ENCODE data around the gene RASGRF2.
A peak's percentile ranks its signal among the peaks of the same experiment; 100 is the strongest.

Gene RASGRF2, protein sequence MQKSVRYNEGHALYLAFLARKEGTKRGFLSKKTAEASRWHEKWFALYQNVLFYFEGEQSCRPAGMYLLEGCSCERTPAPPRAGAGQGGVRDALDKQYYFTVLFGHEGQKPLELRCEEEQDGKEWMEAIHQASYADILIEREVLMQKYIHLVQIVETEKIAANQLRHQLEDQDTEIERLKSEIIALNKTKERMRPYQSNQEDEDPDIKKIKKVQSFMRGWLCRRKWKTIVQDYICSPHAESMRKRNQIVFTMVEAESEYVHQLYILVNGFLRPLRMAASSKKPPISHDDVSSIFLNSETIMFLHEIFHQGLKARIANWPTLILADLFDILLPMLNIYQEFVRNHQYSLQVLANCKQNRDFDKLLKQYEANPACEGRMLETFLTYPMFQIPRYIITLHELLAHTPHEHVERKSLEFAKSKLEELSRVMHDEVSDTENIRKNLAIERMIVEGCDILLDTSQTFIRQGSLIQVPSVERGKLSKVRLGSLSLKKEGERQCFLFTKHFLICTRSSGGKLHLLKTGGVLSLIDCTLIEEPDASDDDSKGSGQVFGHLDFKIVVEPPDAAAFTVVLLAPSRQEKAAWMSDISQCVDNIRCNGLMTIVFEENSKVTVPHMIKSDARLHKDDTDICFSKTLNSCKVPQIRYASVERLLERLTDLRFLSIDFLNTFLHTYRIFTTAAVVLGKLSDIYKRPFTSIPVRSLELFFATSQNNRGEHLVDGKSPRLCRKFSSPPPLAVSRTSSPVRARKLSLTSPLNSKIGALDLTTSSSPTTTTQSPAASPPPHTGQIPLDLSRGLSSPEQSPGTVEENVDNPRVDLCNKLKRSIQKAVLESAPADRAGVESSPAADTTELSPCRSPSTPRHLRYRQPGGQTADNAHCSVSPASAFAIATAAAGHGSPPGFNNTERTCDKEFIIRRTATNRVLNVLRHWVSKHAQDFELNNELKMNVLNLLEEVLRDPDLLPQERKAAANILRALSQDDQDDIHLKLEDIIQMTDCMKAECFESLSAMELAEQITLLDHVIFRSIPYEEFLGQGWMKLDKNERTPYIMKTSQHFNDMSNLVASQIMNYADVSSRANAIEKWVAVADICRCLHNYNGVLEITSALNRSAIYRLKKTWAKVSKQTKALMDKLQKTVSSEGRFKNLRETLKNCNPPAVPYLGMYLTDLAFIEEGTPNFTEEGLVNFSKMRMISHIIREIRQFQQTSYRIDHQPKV (N-terminal part only)

DNA sequence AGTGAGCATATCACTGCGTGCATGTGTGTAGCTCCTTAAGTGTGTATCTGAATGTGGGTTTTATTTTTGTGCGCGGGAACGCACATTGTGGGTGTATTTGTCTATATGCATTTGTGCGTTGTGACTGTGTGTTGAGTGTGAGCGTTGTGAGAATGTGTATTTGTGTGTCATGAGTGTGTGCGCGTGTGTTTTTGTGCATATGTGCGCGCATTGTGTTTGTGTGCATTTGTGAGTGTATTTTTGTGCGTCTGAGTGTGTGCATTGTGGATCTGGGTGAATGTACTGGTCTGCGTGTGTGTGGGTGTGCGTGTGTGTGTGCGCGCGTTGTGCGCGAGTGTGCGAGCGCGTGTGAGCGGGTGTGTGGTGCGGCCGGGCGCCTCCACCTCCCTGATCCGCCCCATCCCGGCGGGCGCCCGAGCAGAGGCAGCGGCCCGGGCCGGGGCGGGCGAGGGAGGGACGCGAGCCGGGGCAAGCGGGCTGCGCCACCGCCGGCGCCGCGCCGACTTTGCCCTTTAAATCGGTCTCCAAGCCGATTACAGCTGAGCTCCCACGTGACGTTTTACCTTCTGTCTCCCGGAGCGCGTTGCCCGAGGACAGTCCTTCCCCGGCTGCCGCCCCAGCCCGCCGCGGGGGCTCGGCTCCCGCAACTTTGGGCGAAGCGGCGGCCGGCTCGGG lies at the start of gene RASGRF2:
RASGRF2 (plus strand) TSS at position 596 of the 675 bp plus-strand sequence. CDS start 376 bp downstream, outside the sequence.
- peak; percentile 82 for DNase-seq (ENCODE audit: low read depth, low spot score)

DNA sequence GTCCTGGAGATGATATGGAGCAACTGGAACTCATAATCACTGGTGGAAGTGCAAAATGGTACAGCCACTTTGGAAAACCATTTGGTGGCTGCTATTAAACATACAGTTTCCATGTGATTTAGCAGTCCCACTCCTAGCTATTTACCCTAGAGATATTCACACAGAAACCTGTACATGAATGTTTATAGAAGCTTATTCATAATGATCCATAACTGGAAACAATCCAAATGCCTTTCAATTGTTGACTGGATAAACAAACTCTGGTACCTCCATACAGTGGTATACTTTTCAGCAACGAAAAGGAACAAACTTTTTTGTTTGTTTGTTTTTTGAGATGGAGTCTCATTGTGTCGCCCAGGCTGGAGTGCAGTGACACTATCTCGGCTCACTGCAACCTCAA lies 47.7 kb upstream of the RASGRF2 start:
- DNase-seq (ENCODE audit: low read depth, low spot score), result no peak

DNA sequence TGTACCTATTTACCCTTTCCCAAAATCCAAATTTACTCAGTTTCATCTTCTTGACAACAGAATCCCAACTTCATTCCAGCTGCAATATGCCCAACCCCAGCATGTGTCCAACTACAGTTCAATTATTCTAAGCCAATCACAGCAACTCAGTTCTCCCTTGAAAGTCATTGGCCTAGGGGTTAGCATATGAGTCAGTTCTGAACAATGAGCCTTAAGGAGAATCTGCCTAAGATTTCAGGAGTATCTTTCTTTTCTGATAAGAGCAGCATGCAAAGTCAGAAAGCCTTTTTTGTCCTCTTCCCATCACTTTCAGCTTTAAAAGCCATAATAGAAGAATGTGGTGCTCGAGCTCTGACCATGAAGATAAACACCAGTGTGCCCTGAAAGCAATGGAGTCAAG lies 44.4 kb upstream of the RASGRF2 start:
- no peak for DNase-seq (ENCODE audit: low read depth, low spot score)

DNA sequence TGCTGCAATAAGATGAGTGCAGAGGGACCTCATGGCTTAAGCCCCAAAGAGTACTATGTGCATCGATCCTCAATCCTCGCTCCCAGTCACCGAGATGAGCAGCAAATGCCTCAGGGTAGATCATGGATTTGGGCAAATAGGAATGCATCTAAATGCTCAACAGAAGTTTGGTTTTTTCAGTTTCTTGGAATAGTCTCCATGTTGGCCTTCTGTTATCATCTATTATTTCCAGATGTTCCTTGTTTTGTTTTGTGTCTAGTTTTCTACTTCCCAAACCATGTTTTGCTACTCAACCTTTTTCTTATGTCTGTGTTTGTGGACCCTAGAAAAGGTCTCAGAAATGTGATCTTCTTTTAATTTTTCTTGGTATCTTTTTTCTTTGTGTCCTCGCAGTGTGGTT lies 43.5 kb upstream of the RASGRF2 start:
- DNase-seq (ENCODE audit: low read depth, low spot score), result no peak

DNA sequence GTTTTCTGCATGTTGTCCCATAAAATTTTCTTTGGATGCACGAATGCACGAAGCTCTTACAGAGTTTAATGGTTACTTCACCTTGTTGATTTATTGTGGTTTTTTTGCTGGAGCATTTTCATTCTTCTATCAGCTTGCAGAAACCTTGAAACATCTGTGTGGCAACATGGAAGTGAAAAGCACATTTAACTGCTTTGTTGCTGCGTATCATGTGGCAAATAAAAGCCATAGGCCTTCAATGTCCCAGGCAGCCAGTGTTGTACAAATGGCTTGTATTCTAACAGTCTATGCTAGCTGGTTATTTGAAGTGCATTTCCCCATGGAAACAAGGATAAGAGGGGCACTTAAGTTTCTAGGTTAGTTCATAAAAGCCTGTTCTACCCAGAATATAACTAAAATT lies 42.5 kb upstream of the RASGRF2 start:
- DNase-seq (ENCODE audit: low read depth, low spot score), result no peak

DNA sequence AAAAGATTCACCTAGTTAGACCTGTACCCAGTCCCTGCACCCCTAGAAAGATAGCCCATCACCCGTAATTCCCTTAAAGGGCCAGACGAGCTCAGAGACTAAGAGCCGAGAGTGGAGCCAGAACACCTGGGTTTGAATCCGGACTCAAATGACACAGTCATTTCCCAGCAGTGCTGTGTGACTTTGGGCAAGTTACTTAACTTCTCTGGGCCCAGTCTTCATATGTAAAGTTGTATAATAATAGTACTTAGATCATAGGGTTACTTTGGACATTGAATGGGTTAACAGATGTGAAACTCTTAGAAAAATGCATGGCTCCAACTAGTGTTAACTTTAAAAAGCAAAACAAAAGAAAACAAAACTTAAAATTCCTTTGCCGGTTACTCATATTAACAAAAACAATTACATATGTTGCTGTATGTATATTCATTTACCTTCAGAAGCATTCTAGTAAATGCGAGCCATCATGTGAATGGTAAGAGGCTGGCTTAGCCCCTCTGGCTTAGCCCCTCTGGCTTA lies 40.4 kb upstream of the RASGRF2 start:
- DNase-seq (ENCODE audit: low read depth, low spot score), result no peak

DNA sequence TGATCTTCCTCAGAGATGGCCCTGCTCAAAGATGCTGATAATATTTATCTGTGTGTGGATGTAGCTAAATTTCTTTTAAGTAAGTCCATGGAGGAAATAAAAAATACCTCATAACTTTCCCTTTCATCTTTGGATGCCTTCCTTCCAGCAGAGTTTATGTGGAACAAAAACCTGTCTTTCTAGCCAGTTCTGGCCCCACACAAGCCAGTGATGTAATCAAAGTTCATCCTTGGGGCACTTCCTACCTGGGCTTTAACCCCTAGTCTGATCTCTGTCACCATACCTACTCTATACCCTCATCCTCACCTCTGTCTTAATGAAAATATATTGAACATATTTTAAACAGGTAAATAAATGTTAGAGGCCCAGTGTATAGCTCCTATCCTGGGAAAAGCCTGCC lies 39.8 kb upstream of the RASGRF2 start:
- no peak for DNase-seq (ENCODE audit: low read depth, low spot score)

DNA sequence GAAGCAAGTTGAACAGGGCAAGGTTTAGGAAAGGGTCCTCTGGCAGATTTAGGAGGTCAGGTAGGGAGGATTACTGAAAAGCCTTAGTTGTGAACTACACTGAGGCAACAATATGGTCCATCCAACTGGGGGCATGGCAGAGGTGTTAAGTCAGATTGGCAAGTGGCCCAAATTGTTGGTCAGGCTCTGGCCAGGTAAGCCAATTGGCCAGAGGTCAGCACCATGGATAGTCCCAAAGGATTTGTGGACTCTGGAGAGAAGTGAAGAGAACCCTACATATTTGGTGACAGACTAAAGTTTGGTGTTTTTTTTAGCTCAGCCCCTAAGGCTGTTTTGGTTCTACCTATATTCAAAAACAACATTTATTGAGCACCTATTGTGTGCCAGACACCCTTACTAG lies 39.1 kb upstream of the RASGRF2 start:
- DNase-seq (ENCODE audit: low read depth, low spot score), result peak; percentile 19

DNA sequence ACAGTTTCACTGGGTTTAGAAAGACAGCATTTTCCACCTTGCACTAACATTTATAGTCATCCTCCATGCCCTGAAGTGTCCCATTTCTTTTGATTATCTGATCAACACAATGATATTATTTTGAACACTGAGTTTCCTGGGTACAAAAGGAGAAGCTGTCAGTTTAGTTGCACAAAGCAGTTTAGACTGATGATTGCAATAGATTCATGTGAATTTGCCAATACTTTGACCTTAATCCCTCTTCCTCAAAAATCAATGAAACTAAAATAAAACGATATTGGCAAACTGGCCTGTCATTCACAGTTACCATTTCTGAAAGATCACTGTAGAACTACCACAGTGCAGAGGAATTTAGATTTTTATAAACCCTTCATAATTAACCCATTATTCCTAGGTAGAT lies 34.2 kb upstream of the RASGRF2 start:
- DNase-seq (ENCODE audit: low read depth, low spot score), result no peak

DNA sequence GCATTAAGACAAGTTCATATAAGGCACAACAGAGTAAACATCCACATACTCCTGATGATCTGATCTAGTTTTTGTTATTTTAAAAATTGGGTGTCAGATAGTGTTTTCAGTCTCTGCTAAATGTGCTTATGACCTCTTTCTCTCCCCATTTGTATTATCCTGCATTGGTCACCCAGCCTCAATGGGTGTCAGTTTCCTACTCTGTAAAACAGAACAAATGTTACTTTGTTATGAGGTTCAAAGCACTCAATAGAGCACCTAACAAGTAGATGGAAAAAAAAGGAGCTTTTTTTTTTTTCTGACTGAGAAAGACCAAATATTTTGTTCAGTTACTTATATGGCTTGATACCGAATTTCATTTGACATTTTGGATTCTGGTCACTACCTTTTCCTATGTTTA lies 33.6 kb upstream of the RASGRF2 start:
- DNase-seq (ENCODE audit: low read depth, low spot score), result no peak

DNA sequence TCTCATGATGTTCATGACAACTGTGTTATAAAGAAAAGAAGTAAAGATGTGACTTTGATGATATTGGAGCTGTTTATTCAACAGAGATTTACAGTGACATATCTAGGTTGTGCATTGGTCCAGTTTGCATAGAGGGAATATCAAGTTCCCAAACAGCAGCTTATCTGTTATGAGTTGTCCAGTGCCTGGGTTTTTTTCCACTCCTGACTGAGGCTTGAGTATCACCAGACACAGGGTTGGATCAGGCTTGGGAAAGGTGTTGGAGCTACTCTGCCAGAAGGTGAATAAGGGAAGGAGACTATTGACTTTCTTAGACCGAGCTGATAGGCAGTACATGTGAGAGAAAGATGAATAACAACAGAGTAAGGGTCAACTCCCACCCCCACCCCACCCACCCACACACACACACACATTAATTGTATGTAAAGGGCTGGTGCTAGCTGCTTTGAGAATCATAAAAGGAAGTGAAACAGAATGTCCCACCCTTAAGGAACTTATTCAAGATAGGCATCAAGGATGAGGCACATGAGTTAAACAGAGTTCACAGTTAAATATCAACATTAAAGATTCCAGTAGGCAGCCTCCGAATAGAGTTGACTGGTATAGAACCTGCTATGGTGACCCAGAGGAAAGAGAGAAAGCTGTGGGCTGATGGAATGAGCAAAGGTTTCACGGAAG lies 33.0 kb upstream of the RASGRF2 start:
- no peak for DNase-seq (ENCODE audit: low read depth, low spot score)

DNA sequence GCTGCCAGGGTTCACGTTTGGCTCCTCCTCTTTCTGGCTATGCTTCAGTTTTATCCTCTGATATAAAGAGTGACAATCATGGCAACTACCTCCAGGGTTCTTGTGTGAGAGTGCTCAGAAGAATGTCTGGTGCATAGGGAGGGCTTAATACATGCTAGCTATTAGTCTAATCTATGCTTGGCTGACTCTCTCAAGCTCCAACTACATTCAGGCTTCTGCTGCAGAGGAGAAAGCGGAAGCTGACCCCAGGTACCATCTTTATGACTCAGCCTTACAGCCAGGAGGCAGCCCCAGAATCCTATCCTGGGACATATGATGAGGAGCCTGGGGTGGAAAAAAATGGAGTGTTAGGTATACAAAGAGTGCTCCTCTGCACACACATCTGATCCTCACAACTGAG lies 32.1 kb upstream of the RASGRF2 start:
- no peak for DNase-seq (ENCODE audit: low read depth, low spot score)

DNA sequence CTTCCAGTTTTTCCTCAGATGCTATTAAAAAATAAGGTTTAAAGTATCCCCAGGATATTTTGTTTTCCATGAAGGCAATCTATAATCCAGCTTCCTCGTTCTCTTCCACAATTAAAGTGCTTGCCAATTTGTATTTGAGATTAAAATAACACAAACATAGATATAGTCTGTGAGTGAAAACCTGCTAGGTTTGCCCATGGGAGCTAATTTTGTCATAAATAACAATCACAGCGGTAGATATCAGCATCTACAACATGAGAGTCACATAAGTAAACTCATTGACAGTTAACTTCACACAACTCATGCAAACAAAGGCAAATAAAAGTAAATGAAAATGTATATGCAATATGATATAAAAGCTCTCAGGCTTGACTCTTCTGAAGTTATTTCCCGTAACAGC lies 29.2 kb upstream of the RASGRF2 start:
- DNase-seq (ENCODE audit: low read depth, low spot score), result no peak

DNA sequence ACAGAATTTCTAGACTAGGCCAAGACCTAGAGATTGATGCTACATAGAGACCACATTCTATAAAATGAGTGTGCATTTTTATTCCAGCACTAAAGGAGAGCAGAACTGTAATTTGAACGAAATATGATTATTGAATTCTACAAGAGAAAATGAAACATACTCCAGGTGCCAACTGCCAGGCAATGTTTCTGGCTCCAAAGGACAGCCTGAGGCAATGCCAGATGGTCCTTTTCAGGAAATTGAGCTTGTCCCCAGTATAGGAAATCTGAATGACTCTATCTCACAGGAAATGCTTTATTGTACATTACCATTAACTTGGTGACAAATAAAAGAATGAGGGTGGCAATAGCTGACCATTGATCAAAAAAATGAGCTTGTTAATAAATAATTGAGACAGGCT lies 28.8 kb upstream of the RASGRF2 start:
- DNase-seq (ENCODE audit: low read depth, low spot score), result no peak

DNA sequence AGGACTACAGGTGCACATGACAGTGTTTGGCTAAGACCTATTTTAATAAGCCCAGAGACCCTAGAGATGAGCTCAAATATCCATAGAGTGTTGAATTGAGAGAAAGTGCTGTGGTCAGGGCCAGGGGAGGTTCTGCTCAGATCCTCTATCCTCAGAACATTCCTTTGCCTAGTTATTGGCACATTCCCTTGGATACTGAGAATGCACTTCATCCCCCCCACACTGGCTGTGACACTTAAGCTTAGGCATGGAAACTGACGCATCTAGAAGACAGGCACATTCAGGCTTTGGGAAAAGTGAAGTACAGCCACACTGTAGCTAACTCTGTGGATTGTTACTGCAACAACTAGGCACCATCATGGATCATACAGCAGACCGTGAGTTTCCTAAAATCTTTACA lies 27.1 kb upstream of the RASGRF2 start:
- DNase-seq (ENCODE audit: low read depth, low spot score), result peak; percentile 71

DNA sequence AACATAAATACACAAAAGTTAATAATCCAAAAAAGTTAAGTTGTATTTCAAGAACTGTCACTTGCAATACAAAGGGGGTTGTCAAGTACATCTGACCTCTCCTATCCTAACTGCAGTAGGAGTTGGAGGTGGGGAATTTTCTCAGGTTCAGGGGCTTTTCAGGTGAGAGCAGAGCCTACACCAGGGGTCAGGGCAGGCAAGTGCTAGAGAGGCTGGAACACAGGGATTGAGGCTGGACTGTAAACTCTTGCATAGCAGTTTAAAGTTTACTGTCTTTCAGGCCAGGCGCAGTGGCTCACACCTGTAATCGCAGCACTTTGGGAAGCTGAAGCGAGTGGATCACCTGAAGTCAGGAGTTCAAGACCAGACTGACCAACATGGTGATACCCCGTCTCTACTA lies 25.4 kb upstream of the RASGRF2 start:
- DNase-seq (ENCODE audit: low read depth, low spot score), result no peak

DNA sequence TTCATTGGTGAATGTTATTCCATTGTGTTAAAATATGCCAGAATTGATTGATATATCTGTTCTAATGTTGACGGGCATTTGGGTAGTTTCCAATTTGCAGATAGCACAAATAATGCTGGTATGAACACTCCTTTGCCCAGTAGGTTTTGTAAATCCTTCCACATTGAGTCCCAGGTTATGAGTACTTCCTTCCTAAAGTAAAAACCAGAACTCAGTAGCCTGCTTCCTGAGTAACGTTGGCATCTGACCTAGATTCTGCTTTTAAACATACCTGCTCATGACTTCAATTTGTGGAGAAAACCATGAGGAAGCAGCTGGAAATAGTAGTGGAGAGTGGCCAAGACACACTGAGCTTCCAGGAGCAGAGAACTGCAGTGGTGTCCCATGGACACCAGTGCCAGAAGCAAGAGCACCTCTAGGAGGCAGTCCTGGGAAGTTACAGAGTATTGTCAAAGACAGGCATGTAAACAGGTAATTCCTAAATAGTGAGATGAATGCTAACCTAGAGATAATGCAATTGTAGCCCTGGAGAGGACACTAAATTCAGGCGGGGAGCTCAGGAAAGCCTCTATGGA lies 24.3 kb upstream of the RASGRF2 start:
- DNase-seq (ENCODE audit: low read depth, low spot score), result no peak

DNA sequence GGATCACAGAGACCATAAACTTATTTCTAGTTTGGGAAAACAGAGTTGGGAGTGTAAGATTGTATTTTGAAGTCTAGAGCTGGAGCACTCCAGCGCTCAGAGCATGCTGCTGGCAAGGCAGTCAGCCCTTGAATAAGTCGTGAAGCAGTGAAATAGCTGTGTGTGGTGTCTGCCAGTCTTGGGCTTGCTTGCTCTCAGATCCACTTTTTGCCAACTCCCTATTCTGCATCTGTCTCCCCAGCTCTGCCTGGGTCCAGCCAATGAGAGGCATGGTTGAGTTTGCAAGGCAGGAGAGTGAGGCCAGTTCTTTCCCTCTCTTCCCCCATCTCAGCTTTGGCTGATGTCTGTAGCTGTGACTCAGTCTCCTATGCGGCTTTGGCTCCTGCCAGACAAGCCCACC lies 23.3 kb upstream of the RASGRF2 start:
- DNase-seq (ENCODE audit: low read depth, low spot score), result no peak

DNA sequence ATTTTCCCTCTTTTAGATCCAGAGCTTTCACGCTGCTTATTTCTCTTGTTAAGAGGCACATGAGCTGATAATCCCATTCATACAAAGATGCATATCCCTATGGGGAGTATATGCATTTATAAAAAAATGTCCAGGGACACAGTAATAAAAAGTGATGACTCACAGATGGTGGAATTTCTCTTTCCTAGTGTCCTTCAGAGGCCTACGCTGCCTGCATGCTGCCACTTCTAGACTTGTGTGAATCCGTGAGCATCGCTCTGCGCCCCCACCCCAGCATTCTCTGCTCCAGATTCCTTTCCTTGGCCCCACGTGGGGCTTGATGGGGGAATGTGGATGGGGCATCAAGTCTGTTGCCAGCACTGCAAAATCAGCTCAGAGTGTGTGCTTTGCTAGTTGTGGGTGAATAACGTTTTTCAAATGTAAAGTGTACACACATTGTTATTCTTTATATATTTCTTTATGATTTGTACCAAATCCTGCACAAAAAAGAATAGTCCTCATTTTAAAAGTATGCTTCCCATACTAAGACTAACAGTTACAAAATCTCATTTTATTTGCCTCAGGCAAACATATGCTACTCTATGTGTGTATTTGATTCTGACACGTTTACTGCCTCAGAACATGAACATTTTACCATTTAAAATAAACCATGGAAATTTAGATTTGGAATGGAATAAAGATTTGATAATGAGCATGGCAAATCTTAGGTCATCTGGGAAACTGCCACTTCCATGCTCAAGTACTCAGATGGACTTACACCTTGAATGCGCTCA lies 22.4 kb upstream of the RASGRF2 start:
- no peak for DNase-seq (ENCODE audit: low read depth, low spot score)

DNA sequence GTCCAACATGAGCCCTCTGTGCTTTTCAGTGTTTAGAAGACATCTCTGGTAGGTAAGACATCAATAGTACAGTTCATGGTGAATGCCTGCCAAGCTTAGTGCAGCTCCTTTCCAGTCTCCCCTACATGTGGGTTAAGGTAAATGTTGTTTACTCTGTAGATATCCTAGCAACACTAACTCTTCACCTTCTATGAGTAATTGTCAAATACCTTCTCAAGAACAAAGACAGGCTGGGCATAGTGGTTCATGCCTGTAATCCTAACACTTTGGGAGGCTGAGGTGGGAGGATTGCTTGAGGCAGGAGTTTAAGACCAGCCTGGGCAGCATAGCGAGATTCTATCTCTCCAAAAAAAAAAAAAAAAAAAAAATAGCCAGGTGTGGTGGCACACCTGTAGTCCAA lies 18.7 kb upstream of the RASGRF2 start:
- no peak for DNase-seq (ENCODE audit: low read depth, low spot score)

Data from astrocyte of the hippocampus (primary cell).